Measurements from ENCODE around the gene KLHL40.
"Not testable (repeated sequence)": the region's sequence is repeated elsewhere in the genome, so short reads cannot be mapped to it uniquely, and the experiment has no call there.

KLHL40 gene

DNA sequence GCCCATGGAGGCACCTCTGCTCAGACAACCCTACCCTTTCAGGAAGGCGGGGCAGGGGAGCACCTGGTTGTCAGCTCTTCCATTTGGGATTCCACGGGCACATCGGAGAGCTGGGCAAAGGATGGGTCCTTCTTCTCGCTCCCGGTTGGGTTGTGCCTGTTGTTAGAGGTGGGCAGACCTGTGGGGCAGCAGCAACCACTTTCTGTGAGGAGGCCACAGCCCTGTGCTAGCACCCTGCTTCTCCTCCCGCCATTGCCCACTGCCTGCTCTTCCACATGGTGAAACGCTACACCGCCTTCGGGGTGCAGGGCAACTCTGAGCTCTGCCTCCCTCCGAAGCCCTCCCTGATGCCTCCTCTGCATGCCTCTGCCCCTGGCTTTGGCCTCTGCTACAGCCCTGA lies 24.3 kb downstream of the KLHL40 start:
- Mint-ChIP-seq H3K4me3 (no peak overlapping the region), H3K36me3 (no peaks in the 10 kb centered on the region), H3K27ac (no peak overlapping the region), H3K9me3 (no peaks in the 10 kb centered on the region), H3K4me1 (no peaks in the 10 kb centered on the region)
- ATAC-seq, result no peak
- no peak for DNase-seq (ENCODE audit: low spot score in 2 of 2)

DNA sequence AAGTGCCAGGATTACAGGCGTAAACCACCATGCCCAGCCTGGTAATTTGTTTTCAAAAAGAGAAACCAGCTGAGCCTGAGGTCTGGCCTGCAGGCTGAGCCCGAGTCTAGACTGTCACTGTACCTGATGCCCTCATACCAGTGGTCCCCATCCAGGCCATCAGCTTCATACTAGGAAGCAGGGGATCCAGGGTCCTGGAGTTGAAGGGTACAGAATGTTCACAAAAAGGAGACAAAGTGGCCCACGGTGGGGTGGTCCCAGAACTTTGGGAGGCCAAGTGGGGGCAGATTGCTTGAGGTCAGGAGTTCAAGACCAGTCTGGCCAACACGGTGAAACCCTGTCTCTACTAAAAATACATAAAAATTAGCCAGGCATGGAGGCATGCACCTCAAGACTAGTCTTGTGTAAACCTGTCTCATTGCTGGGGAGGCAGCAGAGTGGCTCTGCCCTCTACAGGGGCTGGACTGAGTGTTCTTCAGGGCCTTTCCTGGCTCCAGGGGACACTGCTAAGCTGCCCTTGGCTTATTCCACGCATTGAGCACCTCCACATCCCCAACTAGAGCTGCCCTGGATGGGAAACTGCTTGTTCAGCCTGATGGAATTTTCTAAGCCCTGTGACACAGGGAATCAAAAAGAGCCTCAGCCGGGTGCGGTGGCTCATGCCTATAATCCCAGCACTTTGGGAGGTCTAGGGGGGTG lies 25.1 kb downstream of the KLHL40 start:
- ATAC-seq (no peak), DNase-seq (ENCODE audit: low spot score in 2 of 2) (no peak)
- no peaks in the 10 kb centered on the region for H3K9me3 Mint-ChIP-seq

DNA sequence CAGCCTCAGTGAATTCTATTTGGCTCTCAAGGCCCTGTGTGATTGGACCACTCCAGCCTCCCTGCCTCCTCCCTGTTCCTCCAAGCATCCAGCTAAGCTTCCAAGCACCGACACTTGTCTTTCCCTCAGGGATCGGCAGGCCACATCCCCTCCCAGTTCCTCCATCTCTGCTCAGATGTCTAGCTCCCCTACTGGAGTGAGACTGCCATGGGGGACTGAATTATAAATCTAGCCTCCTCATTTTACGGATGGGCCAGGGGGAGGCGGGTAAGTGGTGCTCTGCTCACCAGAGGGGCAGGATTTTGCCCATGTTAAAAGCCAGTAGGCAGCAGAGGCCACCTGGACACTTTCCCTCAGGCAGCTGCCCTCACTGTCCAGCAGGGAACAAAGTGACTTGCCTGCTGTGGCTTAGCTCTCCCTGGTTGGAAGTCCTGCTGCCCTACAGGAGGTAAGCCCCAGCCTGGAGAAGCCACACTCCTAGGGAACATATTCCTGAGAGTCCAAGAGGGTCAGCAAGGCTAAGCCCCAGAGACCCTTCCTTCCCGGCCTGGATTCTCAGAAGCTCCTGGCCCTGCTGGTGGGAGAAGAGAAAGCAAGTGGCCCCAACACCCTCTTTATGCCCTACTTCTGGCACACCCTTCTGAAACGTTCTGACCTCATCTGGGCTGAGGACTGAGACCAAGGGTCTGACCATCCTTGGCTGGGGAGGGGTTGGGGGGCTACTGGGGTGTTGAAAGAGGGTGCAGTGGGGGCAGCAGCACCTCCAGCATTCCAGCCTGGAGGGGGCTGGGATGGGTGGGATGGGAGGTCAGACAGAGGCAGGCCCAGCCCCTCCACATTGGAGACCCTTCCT lies 26.4 kb downstream of the KLHL40 start:
- H3K36me3 Mint-ChIP-seq, result no peaks in the 10 kb centered on the region
- no peaks in the 10 kb centered on the region for H3K9me3 Mint-ChIP-seq
- no peaks in the 10 kb centered on the region for H3K4me1 Mint-ChIP-seq
- DNase-seq (ENCODE audit: low spot score in 2 of 2), result no peak
- ATAC-seq, result no peak
- H3K4me3 Mint-ChIP-seq, result no peak overlapping the region
- no peak overlapping the region for H3K27ac Mint-ChIP-seq

More for the DNA sequence above, 25.1 kb downstream of the KLHL40 start:
- Mint-ChIP-seq H3K4me1 (no peaks in the 10 kb centered on the region), H3K27ac (no peak overlapping the region), H3K36me3 (no peaks in the 10 kb centered on the region), H3K4me3 (no peak overlapping the region)

DNA sequence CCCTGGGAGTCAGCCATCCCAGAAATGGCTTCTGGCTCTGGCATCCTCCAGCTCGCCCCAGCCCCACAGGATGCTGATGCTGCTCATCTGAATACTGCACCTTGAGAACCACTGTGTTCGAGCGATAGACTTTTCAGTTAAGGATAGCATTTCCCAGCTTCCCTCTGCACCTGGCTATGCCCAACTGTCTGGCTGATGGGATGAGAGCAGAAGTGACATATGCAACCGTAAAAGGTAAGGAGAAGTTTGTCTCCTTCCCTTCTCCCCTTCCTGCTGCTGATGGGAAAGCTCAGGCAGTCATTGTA lies 27.0 kb downstream of the KLHL40 start:
- Mint-ChIP-seq H3K27ac (no peak overlapping the region), H3K4me3 (no peak overlapping the region), H3K4me1 (no peaks in the 10 kb centered on the region), H3K36me3 (no peaks in the 10 kb centered on the region), H3K9me3 (no peaks in the 10 kb centered on the region)
- DNase-seq (ENCODE audit: low spot score in 2 of 2), result no peak
- no peak for ATAC-seq

DNA sequence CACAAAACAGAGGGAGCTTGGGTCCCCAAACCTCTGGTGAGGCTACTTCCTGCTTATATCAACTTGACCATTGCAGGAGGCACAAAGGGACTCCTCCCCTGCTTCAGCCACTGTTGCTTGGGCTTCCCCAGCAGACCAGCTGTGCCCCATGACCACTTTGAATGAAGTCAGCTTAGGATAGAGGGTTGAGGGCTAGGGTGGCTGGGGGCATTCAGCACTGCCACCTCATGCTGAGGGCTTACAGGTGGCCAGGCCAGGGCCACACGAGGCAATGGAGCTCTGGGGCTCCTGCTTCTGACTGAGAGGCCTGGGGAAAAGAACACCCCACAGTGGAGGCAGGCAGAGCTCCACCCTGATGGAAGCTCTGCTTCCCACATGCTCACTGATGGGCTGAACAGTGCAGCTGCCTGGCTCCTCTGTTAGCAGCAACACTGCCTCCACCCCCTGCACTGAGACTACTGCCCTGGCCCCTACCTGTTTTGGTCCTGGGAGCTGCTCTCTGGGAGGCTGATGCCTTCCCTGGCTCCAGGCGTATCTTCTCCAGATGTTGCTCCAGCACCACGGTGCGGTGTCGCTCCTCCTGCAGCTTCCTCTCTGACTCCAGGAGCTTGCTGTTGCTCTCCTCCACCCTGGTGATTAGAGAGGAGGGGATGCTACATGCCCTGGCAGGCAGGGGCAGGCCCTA lies 27.5 kb downstream of the KLHL40 start:
- no peak overlapping the region for H3K4me3 Mint-ChIP-seq
- ATAC-seq, result no peak
- no peaks in the 10 kb centered on the region for H3K9me3 Mint-ChIP-seq
- no peaks in the 10 kb centered on the region for H3K36me3 Mint-ChIP-seq
- no peak overlapping the region for H3K27ac Mint-ChIP-seq
- DNase-seq (ENCODE audit: low spot score in 2 of 2), result no peak
- H3K4me1 Mint-ChIP-seq, result no peaks in the 10 kb centered on the region

DNA sequence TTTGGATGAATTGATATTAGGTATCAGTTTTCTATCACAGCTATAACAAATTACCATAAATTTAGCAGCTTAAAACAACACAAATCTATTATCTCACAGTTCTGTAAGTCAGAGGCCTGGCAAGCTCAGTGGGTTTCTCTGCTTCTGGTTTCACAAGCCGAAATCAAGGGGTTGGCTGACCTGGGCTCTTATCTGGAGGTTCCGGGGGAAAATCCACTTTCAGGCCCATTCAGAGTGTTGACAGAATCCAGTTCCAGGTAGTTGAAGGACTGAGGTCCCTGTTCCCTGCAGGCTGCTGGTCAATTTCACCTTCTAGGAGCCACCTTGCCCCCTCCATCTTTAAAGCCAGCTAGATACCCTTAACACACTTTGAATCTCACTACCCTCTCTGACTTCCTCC lies 28.4 kb downstream of the KLHL40 start:
- ATAC-seq (no peak), DNase-seq (ENCODE audit: low spot score in 2 of 2) (no peak)
- no peak overlapping the region for H3K4me3 Mint-ChIP-seq
- H3K9me3 Mint-ChIP-seq, result no peaks in the 10 kb centered on the region
- H3K27ac Mint-ChIP-seq, result no peak overlapping the region
- no peaks in the 10 kb centered on the region for H3K36me3 Mint-ChIP-seq
- no peaks in the 10 kb centered on the region for H3K4me1 Mint-ChIP-seq

DNA sequence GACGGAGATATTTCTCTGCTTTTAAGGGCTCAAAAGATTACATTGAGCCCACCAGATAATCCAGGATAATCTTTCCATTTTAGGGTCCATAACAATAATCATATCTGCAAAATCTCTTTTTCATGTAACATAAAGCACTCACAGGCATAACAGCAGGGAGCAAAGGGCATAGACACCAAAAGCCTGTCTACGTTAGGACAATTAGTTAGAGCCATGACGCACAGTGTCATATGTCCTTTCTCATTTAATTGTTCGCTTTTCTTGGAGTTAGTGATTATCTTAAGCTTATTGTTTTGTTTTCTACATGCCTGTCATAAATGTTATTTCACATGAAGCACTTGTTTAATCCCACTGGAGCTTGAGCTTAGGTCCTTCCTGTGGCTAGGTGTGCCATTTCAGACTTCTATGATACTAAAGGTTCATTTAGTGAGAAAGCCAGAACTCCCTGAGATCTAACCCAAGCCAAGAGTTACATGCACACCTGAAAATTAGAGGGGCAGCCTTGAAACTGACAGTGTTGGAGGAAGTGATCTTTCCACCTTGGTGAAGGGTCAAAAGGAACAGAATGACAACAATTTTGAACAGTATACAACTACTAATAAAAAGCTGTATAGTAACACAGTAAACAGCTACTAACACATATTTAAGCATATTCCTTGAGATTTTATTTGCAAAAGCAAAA lies 29.0 kb downstream of the KLHL40 start:
- H3K4me1 Mint-ChIP-seq, result no peaks in the 10 kb centered on the region
- no peak for ATAC-seq
- H3K27ac Mint-ChIP-seq, result no peak overlapping the region
- DNase-seq (ENCODE audit: low spot score in 2 of 2), result no peak
- H3K9me3 Mint-ChIP-seq, result no peaks in the 10 kb centered on the region
- no peaks in the 10 kb centered on the region for H3K36me3 Mint-ChIP-seq
- no peak overlapping the region for H3K4me3 Mint-ChIP-seq

DNA sequence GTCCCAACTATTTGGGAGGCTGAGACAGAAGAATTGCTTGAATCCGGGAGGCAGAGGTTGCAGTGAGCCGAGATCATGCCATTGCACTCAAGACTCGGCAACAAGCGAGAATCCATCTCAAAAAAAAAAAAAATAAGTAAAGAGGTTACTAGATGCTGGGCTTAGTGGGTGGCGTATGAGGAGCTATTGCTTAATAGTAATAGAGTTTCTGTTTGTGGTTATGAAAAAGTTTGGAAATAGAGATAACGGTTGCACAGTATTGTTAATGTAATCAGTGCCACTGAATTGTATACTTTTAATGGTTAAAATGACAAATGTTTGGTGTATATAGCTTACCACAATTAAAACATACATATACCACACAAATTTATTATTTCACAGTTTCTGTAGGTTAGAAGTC lies 32.0 kb downstream of the KLHL40 start:
- ATAC-seq (no peak), DNase-seq (ENCODE audit: low spot score in 2 of 2) (no peak)
- no peaks in the 10 kb centered on the region for H3K9me3 Mint-ChIP-seq
- H3K4me1 Mint-ChIP-seq, result no peaks in the 10 kb centered on the region
- H3K27ac Mint-ChIP-seq, result no peak overlapping the region
- H3K4me3 Mint-ChIP-seq, result no peak overlapping the region
- no peaks in the 10 kb centered on the region for H3K36me3 Mint-ChIP-seq

DNA sequence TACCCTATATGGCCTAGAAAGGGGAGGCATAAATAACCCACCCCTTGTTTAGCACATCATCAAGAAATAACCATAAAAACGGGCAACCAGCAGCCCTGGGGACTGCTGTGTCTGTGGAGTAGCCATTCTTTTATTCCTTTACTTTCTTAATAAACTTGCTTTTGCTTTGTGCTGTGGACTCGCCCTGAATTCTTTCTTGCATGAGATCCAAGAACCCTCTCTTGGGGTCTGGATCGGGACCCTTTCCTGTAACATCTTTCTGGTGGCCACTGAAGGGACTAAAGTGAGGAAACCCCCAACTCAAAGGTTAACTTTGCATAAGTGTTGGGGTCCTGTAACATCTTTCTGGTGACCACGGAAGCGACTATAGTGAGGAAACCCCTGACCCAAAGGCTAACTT lies 33.0 kb downstream of the KLHL40 start:
- no peaks in the 10 kb centered on the region for H3K9me3 Mint-ChIP-seq
- H3K4me3 Mint-ChIP-seq, result no peak overlapping the region
- H3K36me3 Mint-ChIP-seq, result no peaks in the 10 kb centered on the region
- ATAC-seq, result no peak
- no peak overlapping the region for H3K27ac Mint-ChIP-seq
- no peak for DNase-seq (ENCODE audit: low spot score in 2 of 2)
- no peaks in the 10 kb centered on the region for H3K4me1 Mint-ChIP-seq

DNA sequence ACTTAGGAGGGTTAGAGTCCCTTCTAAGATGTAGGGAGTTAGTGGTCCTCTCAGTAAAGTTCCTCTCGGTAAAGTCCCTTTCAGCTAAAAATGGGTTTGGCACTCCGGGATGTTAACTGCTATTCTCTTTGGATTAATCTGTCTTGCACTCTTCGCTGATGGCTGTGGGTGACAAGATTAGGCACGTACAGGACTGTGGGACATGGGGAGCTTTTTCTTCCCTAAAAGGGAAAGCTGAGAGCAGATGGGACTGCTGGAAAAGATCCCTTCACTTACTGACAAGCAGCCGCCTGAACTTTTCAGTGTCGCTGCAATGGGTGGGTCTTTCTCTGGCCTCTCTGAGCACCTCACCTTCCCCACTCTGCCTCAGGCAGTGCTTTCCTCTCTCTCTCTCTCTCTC lies 33.7 kb downstream of the KLHL40 start:
- Mint-ChIP-seq H3K4me3 (no peak overlapping the region), H3K27ac (no peak overlapping the region), H3K4me1 (no peaks in the 10 kb centered on the region), H3K9me3 (no peaks in the 10 kb centered on the region), H3K36me3 (no peaks in the 10 kb centered on the region)
- no peak for DNase-seq (ENCODE audit: low spot score in 2 of 2)
- ATAC-seq, result no peak

DNA sequence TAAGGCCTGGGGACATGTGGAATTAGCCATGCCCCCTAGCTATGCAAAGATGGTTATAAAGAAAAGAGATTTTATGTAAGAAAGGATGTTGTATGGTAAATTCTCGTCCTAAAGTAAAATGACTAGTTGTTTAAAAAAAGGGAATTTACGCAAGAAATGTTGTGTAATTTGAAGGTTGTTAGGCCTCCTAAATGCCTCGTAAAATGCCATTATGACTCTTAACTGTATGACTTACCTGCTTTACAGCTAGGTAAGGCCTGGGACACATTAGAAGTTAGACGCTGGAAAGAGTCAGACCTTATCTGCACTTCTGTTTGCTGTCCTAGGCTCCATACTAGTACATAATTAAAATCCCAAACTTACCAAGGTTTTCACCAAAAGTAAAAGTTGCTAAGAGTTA lies 34.8 kb downstream of the KLHL40 start:
- Mint-ChIP-seq H3K27ac (no peak overlapping the region), H3K4me3 (no peak overlapping the region), H3K4me1 (no peaks in the 10 kb centered on the region), H3K9me3 (no peaks in the 10 kb centered on the region), H3K36me3 (no peaks in the 10 kb centered on the region)
- DNase-seq (ENCODE audit: low spot score in 2 of 2) (no peak), ATAC-seq (no peak)

DNA sequence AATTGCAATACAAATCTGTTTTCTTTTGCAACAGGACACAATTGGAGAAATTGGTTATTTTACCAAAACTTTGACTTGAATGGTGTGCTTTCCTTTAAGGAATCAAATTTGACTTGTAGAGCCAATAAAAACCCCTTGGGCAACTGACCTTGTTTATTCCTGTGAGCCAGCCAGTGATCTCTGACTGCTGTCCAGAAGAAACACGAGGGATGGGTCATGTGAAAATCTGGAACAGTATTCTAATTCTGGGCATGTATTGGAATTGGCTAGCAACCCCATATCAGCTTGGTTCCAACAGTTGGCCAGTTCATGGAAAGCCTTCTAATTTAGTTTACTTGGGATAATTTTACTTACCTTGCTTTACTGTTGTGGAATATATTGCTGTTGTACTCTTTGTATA lies 36.4 kb downstream of the KLHL40 start:
- Mint-ChIP-seq H3K36me3 (no peaks in the 10 kb centered on the region), H3K9me3 (no peaks in the 10 kb centered on the region), H3K4me3 (no peak overlapping the region), H3K27ac (no peak overlapping the region), H3K4me1 (no peaks in the 10 kb centered on the region)
- DNase-seq (ENCODE audit: low spot score in 2 of 2) (no peak), ATAC-seq (no peak)

DNA sequence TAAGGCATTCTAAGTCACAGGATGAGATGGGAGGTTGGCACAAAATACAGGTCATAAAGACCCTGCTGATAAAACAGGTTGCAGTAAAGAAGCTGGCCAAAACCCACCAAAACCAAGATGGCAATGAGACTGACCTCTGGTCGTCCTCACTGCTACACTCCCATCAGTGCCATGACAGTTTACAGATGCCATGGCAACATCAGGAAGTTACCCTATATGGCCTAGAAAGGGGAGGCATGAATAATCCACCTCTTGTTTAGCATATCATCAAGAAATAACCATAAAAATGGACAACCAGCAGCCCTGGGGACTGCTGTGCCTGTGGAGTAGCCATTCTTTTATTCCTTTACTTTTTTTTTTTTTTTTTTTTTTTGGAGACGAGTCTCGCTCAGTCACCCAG lies 37.1 kb downstream of the KLHL40 start:
- H3K9me3 Mint-ChIP-seq; H3K36me3 Mint-ChIP-seq; ATAC-seq; H3K4me1 Mint-ChIP-seq; H3K4me3 Mint-ChIP-seq; DNase-seq (ENCODE audit: low spot score in 2 of 2); H3K27ac Mint-ChIP-seq: not testable (repeated sequence)

DNA sequence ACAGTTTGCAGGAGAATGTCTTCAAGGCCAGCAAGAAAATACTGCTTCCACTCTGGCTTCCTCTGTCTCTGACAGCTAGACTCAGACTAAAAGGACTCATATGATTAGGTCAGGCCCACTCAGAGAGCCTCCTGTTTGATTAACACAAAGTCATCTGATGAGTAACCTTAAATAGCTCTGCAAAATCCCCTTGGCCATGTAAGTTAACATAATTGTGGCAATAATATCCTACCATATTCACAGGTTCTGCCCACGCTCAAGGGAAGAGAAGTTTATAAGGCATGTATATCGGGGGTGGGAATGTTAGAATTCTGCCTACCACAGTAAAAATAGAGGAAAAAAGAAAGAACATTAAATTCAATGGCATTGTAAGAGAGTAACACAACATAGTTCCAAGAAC lies 37.9 kb downstream of the KLHL40 start:
- Mint-ChIP-seq H3K27ac (no peak overlapping the region), H3K4me3 (no peak overlapping the region), H3K4me1 (no peaks in the 10 kb centered on the region), H3K36me3 (no peaks in the 10 kb centered on the region), H3K9me3 (no peaks in the 10 kb centered on the region)
- DNase-seq (ENCODE audit: low spot score in 2 of 2), result no peak
- ATAC-seq, result no peak

DNA sequence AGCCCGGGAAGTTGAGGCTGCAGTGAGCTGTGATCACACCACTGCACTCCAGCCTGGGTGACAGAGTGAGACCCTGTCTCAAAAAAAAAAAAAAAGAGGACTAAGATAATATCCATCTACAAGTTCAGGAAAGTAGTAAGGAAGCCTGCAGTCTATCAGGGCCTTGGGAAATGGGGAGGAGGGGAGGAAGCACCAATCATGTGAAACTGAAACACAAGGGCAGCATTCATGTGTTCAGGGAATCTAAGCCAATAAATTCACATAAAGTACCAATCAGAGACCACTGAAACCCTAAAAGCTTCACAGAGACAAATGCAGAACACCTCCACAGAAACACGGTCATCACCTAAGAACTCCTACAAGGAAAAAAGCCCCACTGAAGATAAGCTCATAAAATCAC lies 40.1 kb downstream of the KLHL40 start:
- Mint-ChIP-seq H3K36me3 (no peaks in the 10 kb centered on the region), H3K27ac (no peak overlapping the region), H3K9me3 (no peaks in the 10 kb centered on the region), H3K4me1 (no peaks in the 10 kb centered on the region), H3K4me3 (no peak overlapping the region)
- no peak for ATAC-seq
- no peak for DNase-seq (ENCODE audit: low spot score in 2 of 2)
